ENCODE data around the gene PARD3.
"Not testable (repeated sequence)": the region's sequence is repeated elsewhere in the genome, so short reads cannot be mapped to it uniquely, and the experiment has no call there.

Gene PARD3

GRCh38 chr10:34407324-34407805 lies 407.7 kb downstream of the PARD3 start:
- DNase-seq = no peak

- DNase-seq = no peak
These were observed 408.4 kb downstream of the PARD3 start for GRCh38 chr10:34406463-34407323.

GRCh38 chr10:34405611-34406462 lies 409.3 kb downstream of the PARD3 start:
- DNase-seq = no peak

- DNase-seq = no peak
These were observed 411.6 kb downstream of the PARD3 start for GRCh38 chr10:34403512-34403911.

- DNase-seq = no peak
These were observed 415.0 kb downstream of the PARD3 start for GRCh38 chr10:34400075-34400474.

GRCh38 chr10:34399013-34399412 lies 416.1 kb downstream of the PARD3 start:
- no peak for DNase-seq

GRCh38 chr10:34397324-34397723 lies 417.8 kb downstream of the PARD3 start:
- DNase-seq = no peak

GRCh38 chr10:34396663-34397062 lies 418.4 kb downstream of the PARD3 start:
- no peak for DNase-seq

GRCh38 chr10:34392641-34393170 lies 422.4 kb downstream of the PARD3 start:
- no peak for DNase-seq

GRCh38 chr10:34391168-34391567 lies 423.9 kb downstream of the PARD3 start:
- DNase-seq = not testable (repeated sequence)

GRCh38 chr10:34389801-34390200 lies 425.3 kb downstream of the PARD3 start:
- DNase-seq = no peak

- DNase-seq = no peak
These were observed 428.2 kb downstream of the PARD3 start for GRCh38 chr10:34386921-34387320.

- DNase-seq = no peak
These were observed 430.7 kb downstream of the PARD3 start for GRCh38 chr10:34384372-34384771.

GRCh38 chr10:34382626-34383025 lies 432.5 kb downstream of the PARD3 start:
- no peak for DNase-seq

GRCh38 chr10:34380856-34381255 lies 434.2 kb downstream of the PARD3 start:
- DNase-seq = no peak

- no peak for DNase-seq
These were observed 436.8 kb downstream of the PARD3 start for GRCh38 chr10:34378297-34378696.

GRCh38 chr10:34377833-34378232 lies 437.3 kb downstream of the PARD3 start:
- no peak for DNase-seq

GRCh38 chr10:34374356-34375045 lies 440.6 kb downstream of the PARD3 start:
- no peak for DNase-seq

- DNase-seq = no peak
These were observed 441.9 kb downstream of the PARD3 start for GRCh38 chr10:34373211-34373610.

- no peak for DNase-seq
These were observed 442.6 kb downstream of the PARD3 start for GRCh38 chr10:34372509-34372908.

- no peak for DNase-seq
These were observed 445.0 kb downstream of the PARD3 start for GRCh38 chr10:34370126-34370525.

GRCh38 chr10:34369120-34369519 lies 446.0 kb downstream of the PARD3 start:
- DNase-seq = no peak

All from activated CD4-positive, alpha-beta T cell treated with anti-CD3 and anti-CD28 coated beads, Interleukin-2, amount 50 U/mL, for 4 hours (primary cell).